ENCODE results near the gene GIPC1.
"Not testable (repeated sequence)": the region's sequence is repeated elsewhere in the genome, so short reads cannot be mapped to it uniquely, and the experiment has no call there.

Gene GIPC1

DNA sequence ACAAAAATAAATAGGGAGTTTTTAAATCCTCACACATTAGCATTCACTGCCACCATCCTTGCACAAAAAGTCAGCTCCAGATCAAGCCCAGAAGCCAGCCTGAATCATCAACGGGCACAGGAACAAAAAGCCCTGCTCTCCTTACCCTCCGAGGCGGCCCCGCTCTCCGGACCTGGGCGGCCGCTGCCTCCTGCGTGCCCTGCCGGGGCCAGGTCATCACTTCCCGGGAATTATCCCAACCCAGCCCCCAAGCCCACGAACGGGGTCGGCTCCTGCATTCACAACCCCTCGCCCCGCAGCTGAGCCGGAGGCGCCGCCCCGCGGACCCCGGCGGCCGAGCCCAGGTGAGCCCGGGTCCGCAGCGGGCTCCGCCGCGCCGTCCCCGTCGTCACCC, 21.5 kb upstream of the GIPC1 start:
- no peak for FAIRE-seq

DNA sequence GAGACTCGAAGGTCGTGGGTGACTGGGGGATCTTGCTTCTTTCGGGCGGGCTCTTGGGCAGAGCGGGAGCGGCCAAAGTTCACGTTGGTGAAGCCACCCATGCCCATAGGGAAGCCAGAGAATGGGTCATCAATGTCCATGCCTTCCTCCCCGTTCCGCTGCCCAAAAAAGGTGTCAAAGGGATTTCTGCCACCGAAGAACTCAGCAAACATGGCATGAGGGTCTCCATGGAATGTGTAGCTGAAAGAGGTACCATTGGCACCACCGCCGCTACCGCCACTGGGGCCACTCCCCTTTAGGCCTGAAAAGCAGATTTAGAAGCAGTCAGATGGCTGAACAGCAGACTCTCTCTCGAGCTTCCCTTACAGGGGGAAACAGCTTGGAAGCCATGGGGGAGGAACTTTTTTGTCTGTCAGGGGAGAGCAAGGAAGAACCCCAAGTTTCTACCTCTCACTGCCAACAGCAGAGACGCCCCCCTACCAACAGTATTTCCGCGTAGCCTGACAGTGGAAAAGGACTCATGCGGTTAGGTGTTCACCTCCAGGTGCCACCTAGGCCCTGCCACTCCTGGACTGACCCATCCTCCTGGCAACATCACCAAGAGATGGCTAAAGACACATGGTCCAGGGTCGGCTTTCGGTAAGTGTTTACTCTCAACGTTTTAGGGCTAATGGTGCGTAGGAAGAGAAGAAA, 21.0 kb upstream of the GIPC1 start:
- FAIRE-seq, result no peak

DNA sequence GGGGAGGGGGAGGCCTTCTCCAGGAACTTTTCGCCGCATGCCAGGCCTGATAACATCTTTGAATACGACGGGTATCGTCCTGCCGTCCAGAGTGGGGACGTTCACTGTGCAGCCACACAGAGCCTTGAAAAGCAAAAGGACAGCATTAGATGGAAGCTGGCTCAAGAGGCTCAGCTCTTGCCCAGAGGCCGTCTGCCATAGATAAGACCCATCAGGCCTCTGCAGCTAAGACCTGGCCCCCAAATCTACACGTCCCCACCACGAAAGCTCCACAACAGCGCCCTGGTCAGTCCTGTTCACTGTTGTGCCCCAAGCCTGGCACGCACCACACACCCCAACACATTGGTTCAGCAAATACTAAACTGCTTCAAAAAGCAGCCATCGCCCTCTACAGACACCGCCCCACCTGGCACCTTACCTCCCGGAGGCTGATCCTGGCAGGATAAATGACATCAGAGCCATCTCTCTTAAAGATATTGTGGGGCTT, 20.2 kb upstream of the GIPC1 start:
- FAIRE-seq, result no peak

DNA sequence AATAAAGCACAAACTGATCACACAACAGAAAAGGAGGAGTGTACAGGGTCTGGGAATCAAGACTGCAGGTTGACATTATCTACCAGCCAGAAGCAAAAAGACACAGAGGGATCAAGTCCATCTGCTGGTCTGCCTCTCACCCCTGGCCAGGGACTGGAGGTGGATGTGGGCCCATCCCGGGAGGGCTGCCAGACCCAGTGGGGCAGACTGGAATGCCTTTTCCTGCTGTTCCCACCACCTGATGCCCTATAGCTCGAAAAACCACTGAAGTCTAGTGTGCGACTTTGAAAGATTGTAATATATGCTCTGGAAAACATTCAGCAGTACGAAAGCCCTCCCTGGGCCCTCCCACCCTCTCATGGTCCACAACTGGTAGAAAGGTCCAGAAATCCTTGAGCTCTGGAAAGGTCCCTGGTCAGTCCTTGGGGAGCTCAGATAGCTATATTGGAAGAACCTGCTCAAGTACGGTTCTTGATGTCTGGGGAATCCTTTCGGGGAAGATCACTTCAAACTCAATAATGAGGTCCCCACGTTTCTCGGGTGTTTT, 19.6 kb upstream of the GIPC1 start:
- FAIRE-seq, result no peak

DNA sequence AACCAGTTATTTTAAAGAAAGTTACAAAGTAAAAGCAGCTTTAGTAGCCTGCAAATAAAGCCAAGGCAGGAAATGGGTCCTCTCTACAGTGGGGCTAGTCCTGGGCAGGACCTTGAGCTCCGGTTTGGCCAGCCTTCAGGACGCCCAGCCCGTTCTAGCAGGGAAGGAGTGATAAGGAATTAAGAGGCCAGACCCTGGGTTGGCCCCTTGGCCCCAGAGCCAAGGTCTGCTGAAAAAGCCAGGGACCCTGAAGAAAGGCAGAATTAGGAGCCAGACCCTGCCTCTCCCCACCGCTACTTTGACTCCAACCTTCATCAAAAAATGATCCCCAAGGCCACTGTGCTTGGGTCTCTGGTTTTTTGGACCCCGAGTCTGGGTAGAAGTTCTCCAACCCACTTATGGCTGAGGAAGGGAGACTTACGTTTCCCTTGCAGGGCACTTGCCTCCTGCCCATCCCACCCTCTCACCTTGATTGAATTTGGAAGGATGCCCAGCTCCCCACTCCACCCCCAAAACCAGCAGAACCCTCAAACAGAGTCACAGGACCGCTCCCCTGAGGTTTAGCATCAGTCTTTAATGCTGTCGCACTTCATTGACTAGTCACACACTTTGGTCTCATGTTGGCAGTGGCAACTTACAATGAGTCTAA, 18.4 kb upstream of the GIPC1 start:
- FAIRE-seq, result no peak

DNA sequence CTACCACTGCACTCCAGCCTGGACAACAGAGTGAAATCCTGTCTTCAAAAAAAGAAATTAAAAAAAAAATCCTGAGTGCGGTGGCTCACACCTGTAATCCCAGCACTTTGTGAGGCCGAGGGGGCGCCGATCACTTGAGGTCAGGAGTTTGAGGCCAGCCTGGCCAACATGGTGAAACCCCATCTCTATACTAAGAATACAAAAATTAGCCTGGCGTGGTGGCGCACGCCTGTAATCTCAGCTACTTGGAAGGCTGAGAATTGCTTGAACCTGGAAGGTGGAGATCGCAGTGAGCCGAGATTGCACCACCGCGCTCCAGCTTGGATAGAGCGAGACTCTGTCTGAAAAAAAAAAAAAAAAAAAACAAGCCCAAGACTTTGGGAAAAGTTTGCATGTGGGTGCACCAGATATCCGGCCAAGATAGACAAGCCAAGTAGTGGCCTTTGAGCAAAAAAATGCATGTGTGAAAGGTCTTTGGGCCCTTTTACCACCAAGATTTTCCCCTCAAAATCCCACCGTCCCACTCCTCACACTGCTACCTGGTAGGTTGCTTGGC, 16.6 kb upstream of the GIPC1 start:
- no peak for FAIRE-seq

DNA sequence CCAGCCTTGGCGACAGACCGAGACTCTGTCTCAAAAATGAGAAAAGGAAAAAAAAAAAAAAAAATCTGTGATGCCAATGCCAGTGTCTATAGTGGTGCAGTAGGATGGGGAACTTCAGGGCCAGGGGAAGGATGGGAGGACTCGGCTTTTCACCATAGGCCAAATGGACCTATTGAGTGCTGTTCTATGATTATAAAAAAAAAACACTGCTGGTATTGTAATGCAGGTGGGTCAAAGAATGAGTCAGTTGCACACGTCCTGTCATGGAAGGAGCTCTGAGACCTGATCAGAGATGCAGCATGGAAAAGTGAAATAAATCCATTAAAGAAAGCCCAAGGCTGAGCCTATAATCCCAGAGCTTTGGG, 15.3 kb upstream of the GIPC1 start:
- no peak for FAIRE-seq

DNA sequence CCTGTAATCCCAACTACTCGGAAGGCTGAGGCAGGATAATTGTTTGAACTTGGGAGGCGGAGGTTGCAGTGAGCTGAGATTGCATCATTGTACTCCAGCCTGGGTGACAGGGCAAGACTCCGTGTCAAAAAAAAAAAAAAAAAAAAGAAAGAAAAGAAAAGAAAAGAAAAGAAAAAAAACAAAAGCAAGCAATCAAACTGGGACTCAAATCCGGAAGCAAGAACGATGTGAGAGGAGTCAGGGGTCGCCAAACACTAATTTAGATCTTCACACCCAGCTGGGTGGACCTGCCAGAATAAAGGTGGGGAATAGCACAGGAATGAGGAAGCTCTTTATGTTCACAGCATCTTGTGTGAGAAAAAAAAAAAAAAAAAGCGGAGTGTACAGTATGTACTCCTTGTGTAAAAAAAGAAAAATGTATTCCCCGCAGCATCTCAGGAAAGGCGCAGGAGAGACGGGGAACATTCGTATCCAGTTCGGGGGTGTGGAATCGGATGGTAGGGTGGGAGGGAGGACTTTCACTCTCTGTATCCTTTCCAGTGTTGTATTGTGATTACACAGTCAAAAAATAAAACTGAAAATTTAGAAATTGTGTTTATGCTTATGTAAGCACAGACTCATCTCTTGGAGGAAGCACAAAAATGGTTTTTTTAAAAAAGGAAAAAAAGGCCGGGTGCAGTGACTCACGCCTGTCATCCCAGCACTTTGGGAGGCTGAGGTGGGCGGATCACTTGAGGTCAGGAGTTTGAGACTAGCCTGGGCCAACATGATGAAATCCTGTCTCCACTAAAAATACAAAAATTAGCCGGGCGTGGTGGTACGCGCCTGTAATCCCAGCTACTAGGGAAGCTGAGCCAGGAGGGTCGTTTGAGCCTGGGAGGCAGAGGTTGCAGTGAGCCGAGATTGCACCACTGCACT, 14.6 kb upstream of the GIPC1 start:
- FAIRE-seq, result no peak

DNA sequence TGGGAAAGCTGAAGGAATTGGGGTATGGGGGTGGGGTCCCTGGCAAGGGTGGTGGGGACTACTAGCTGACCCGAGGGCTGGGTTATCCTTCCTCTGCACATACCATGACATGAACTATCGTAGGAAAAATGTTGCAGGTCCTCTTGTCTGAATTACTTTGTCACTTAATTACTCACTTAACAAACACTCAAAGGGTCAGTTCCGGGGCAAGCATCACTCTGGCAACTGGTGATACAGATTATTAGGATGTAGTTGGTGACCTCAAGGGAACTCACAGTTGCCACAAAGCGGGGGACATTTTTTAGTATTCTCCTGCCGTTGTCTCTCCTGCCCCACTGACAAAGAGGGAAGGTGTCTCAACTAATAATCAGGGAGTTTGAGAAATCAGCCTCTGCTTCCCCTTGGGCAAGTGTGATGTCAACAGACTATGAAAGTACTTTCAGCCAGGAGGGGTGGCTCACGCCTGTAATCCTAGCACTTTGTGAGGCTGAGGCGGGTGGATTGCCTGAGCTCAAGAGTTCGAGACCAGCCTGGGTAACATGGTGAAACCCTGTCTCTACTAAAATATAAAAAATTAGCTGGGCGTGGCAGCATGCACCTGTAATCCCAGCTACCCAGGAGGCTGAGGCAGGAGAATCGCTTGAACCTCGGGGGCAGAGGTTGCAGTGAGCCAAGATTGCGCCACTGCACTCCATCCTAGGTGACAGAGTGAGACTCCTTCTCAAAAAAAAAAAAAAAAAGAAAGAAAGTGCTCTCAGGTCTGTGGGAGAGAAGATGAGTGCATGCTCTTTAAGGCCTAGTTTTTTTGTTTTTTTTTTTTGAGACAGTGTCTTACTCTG, 12.0 kb upstream of the GIPC1 start:
- FAIRE-seq, result no peak

DNA sequence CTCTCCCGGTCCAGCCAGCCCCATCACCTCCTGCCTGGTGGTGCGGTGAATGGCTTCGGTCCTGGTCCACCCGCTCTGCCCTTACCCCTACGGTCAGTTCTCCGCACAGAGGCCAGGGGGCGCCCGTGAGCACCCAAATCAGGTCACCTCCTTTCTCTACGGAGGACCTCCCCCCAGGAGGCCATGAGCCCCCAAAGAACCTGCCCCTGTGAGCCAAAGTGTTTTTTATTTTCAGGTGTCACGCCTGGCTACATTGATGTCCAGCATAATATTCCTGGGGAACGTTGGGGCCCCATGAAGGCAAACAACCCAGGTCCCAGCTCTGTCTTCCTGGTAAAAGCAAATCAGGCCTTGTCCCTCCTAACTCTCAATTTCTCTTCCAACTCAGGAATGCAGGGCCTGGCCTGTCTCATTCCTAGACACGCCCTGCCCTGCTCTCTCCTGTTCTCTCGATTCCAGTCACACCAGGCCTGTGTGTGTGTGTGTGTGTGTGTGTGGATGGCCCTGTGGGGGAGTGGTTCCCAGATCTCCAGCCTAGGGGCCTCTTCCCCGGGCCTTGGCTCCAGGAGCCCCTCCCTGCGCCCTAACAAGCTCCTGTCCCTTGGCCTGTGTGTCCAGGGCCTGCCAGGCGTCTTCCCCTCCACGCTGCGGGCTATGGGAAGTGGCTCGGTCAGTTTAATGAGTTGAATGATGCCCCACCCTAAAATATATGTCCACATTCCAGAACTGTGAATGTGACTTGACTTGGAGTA, 9.7 kb upstream of the GIPC1 start:
- FAIRE-seq, result no peak

DNA sequence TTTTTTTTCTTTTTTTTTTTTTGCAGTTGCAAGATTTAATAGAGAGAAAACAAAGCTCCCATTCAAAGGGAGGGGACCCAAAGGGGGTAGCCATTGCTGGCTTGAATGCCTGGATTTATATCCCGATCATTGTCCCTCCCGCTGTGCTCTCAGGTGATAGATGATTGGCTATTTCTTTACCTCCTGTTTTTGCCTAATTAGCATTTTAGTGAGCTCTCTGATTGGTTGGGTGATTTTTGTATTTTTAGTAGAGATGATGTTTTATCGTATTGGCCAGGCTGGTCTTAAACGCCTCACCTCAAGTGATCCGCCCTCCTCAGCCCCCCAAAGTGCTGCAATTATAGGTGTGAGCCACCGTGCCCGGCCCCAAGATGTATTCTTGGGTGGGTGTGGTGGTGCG, 8.6 kb upstream of the GIPC1 start:
- not testable (repeated sequence) for FAIRE-seq

DNA sequence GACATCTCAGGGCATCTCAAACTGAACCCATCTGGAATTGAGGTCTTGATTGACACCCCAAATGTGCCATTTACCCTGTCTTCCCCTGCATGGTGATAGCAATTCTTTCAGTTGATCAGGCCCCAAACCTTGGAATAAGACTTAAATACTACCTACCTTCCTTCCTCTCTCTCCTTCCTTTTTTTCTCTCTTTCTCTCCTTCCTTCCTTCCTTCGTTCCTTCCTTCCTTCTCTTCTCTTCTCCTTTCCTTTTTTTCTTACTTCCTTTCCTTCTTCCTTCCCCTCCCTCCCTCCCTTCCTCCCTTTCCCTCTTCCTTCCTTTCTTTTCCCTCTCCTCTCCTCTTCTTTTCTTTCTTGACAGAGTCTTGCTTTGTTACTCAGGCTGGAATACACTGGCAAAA, 7.4 kb upstream of the GIPC1 start:
- no peak for FAIRE-seq

DNA sequence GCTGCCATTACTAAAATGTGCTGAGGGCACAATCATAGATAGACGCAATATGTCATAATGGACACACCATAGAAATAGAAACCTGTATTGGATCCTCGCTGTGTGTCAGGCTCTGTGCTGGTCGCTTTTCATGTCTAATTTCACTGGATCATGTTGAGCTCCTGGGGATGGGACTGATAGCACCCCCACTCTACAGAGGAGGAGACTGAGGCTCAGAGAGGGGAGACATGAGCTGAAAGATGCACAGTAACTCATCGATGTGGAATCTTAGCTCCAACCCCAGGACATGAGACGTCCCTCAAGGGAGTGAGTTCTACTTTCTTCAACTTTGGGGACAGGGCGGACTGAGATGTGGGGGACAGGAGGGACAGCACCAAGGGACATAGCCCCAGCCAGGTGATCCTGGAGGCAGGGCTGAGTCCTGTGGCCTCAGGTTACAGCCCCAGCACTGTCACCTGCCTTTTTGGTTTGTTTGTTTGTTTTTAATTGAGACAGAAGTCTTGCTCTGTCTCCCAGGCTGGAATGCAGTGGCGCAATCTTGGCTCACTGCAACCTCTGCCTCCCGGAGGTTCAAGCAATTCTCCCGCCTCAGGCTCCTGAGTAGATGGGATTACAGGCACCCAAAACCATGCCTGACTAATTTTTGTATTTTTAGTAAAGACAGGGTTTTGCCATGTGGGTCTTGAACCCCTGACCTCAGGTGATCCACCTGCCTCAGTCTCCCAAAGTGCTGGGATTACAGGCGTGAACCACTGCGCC, 6.6 kb upstream of the GIPC1 start:
- FAIRE-seq, result no peak

DNA sequence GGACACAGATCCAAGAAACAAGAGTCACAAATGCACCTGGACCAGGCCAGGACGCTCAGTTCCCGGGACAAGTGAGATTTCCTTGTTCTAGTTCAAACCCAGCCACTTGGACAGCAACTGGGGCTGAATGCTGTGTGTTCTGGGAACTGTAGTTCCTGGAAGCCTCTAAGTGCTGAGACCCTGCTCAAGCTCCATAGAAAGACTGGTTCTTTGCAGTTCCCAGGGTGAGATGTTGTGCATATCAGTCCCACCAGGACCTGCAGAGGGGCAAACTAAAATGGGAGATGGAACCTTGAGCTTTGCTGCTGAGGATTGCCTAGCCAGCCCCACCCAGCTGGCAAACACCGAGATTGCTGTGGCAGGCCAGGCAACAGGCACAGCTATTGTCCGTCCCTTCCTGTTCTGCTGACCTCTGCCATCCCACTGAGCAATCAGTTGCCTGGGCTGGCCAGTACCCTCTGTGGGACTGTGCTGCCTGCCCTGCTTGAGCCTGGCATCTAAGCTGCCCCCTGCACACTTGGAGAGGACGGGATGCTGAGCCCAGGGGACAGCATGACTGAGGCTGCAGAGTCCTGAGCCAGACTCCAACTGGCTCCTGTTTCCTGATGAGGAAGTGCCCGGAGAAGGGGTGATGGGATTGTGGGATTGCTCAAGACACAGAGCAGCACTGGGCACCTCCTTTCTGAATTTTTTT, 1.4 kb upstream of the GIPC1 start:
- no peak for FAIRE-seq

DNA sequence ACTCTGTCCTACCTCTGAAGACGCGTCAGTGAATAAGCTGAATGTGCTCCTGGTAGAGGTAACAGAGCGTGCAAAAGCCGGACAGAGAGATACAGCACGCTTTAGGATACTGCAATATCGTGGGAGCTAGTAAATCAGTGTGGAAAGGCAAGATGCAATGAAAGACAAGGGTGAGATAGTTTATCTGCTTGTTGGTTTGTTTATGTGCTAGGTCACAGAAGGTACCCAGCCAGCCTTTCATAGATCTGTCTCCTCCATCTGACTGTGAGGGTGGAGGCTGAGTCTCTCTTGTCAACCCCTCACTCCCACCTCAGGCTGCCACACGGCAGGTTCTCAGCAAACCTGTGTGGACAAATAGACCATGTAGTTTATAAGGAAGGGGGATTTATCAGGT, 904 bp upstream of the GIPC1 start:
- FAIRE-seq, result no peak

DNA sequence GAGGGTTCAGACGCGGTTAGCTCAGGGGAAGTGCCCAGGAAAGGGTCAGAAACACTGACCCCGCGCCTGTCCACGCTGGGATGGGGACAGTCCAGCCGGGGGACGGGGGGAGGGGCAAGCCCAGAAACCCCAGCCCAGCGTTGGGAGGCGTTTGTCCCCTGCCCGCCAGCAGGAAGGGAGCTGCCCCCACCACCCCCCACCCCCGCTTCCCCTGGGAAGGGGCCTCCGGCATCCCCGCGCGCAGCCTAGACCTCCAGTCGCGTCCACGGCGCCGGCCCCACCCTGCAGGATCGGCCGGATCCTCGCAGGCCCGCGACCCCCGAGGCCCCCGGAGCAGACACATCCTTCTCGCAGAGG, 277 bp downstream of the GIPC1 start:
- FAIRE-seq, result no peak

DNA sequence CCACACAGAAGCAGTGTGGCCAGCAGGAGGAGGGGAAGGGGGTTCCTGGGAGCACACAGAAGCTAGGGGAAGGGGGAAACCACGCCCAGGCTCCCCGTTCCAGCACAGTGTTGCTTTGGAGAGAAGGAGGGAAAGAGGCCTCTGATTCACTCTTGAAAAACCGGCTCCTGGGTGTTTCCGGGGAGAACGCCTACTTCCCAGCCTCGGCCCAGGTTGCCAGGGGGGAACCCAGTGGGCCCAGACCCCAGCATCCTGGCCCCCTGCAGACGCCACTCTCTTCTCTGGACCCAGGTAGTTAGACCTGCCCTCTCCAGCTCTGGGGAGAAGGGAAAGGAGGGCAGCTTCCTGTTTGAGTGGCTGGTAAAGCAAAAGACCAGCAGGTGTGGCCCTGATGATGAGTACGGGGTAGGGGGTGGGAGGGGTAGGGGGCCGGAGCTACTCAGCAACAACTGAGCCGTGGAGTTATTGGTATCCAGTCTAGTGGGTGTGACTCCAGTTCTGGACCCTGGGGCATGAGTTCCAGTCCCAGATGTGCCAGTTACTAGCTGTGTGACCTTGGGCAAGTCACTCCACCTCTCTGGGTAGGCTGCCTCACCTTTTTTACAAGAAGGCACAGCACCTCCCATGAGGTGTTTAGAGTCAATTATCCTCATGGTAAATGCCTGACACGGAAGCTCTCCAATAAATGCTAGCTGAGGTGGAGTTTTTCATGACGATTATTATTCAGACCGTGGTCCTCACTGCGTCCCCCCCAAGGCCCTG, 836 bp downstream of the GIPC1 start:
- FAIRE-seq, result no peak

DNA sequence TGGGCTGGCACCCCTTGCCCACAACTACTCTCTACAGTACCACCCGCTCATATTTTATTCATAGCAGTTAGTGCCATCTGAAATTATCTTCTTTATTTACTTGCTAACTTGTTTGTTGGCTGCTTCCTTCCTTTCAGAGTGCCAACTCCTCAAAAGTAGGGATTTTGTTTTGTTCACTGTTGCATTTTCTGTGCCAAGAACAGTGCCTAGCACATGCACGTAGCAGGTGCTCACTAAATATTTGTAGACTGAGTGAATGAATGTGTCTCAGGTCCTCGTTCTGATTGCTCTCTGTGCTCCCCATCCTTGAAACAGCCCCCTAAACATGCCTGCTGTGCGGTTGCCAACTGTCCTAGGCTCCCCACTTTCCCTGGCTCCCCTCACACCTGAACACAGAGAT, 1.5 kb downstream of the GIPC1 start:
- no peak for FAIRE-seq

DNA sequence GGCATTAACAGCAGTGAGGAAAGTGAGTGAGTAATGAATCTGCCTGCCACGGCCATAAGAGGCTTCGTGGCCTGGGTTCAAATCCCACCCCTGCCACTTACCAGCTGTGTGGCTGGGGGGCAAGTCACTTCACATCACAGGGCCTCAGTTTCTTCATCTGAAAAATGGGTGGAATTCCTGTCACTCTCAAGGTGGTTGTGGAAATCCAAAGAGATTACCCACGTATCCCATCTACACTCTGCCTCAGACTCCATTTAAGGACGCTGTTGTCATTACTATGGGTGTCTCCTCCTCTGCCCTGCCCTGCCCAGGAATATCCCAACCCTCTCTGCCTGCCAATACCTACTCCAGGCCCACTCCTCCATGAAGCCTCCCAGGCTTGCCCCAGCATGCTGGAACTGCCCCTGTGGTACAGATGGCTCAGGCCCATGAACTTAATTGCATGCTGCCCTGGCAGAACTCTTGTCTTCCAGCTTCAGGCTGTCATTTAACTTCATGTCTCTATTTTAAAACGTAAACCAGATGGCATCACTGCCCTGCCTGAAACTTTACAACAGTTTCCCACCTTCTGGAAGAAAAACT, 3.1 kb downstream of the GIPC1 start:
- no peak for FAIRE-seq

Data from A204.1 (cell line).